ENCODE data around the gene EEFSEC.

EEFSEC gene

GRCh38 chr3:128442949-128443348 is 289.7 kb downstream of the EEFSEC start:
- H3K27ac ChIP-seq (ENCODE audit: low read depth, low read length): no peak overlapping the region
- H3K4me1 ChIP-seq (ENCODE audit: insufficient read depth, low read length): no peaks in the 10 kb centered on the region
- no peaks in the 10 kb centered on the region for H3K27me3 ChIP-seq (ENCODE audit: control insufficient read depth in 1 of 2, insufficient read depth in 2 of 2, low read length in 2 of 2)
- H3K9me3 ChIP-seq (ENCODE audit: low read length): no peaks in the 10 kb centered on the region
- H3K4me3 ChIP-seq (ENCODE audit: low read depth in 1 of 2, low read length in 2 of 2): no peak overlapping the region
- H3K36me3 ChIP-seq (ENCODE audit: insufficient read depth, low read length): no peaks in the 10 kb centered on the region
- no peak overlapping the region for H3K9ac ChIP-seq (ENCODE audit: low read length)

GRCh38 chr3:128443771-128444170 is 290.5 kb downstream of the EEFSEC start:
- Histone ChIP-seq H3K27ac (ENCODE audit: low read depth, low read length) (no peak overlapping the region), H3K27me3 (ENCODE audit: control insufficient read depth in 1 of 2, insufficient read depth in 2 of 2, low read length in 2 of 2) (no peaks in the 10 kb centered on the region), H3K4me3 (ENCODE audit: low read depth in 1 of 2, low read length in 2 of 2) (no peak overlapping the region), H3K9me3 (ENCODE audit: low read length) (no peaks in the 10 kb centered on the region), H3K9ac (ENCODE audit: low read length) (no peak overlapping the region), H3K4me1 (ENCODE audit: insufficient read depth, low read length) (no peaks in the 10 kb centered on the region), H3K36me3 (ENCODE audit: insufficient read depth, low read length) (no peaks in the 10 kb centered on the region)

GRCh38 chr3:128445357-128445756 is 292.1 kb downstream of the EEFSEC start:
- H3K27ac ChIP-seq (ENCODE audit: low read depth, low read length): no peak overlapping the region
- no peaks in the 10 kb centered on the region for H3K36me3 ChIP-seq (ENCODE audit: insufficient read depth, low read length)
- no peaks in the 10 kb centered on the region for H3K9me3 ChIP-seq (ENCODE audit: low read length)

GRCh38 chr3:128446821-128447220 is 293.5 kb downstream of the EEFSEC start:
- no peaks in the 10 kb centered on the region for H3K4me1 ChIP-seq (ENCODE audit: insufficient read depth, low read length)
- no peak overlapping the region for H3K4me3 ChIP-seq (ENCODE audit: low read depth in 1 of 2, low read length in 2 of 2)
- H3K36me3 ChIP-seq (ENCODE audit: insufficient read depth, low read length): no peaks in the 10 kb centered on the region
- no peaks in the 10 kb centered on the region for H3K9me3 ChIP-seq (ENCODE audit: low read length)
- H3K27me3 ChIP-seq (ENCODE audit: control insufficient read depth in 1 of 2, insufficient read depth in 2 of 2, low read length in 2 of 2): no peaks in the 10 kb centered on the region
- H3K27ac ChIP-seq (ENCODE audit: low read depth, low read length): no peak overlapping the region
- H3K9ac ChIP-seq (ENCODE audit: low read length): no peak overlapping the region

More at GRCh38 chr3:128445357-128445756, 292.1 kb downstream of the EEFSEC start:
- Histone ChIP-seq H3K27me3 (ENCODE audit: control insufficient read depth in 1 of 2, insufficient read depth in 2 of 2, low read length in 2 of 2) (no peaks in the 10 kb centered on the region), H3K4me1 (ENCODE audit: insufficient read depth, low read length) (no peaks in the 10 kb centered on the region), H3K4me3 (ENCODE audit: low read depth in 1 of 2, low read length in 2 of 2) (no peak overlapping the region), H3K9ac (ENCODE audit: low read length) (no peak overlapping the region)

- Histone ChIP-seq H3K36me3 (ENCODE audit: insufficient read depth, low read length) (no peaks in the 10 kb centered on the region), H3K27me3 (ENCODE audit: control insufficient read depth in 1 of 2, insufficient read depth in 2 of 2, low read length in 2 of 2) (peaks cover 0 to 5% of the 10 kb centered on the region in 2 donors)
These were observed 294.3 kb downstream of the EEFSEC start for GRCh38 chr3:128447561-128448013.

GRCh38 chr3:128448491-128448890 is 295.2 kb downstream of the EEFSEC start:
- Histone ChIP-seq H3K27ac (ENCODE audit: low read depth, low read length) (no peak overlapping the region), H3K36me3 (ENCODE audit: insufficient read depth, low read length) (no peaks in the 10 kb centered on the region), H3K9ac (ENCODE audit: low read length) (no peak overlapping the region), H3K27me3 (ENCODE audit: control insufficient read depth in 1 of 2, insufficient read depth in 2 of 2, low read length in 2 of 2) (peaks cover 0 to 13% of the 10 kb centered on the region in 2 donors), H3K9me3 (ENCODE audit: low read length) (no peaks in the 10 kb centered on the region), H3K4me1 (ENCODE audit: insufficient read depth, low read length) (no peaks in the 10 kb centered on the region), H3K4me3 (ENCODE audit: low read depth in 1 of 2, low read length in 2 of 2) (no peak overlapping the region)

More at GRCh38 chr3:128447561-128448013, 294.3 kb downstream of the EEFSEC start:
- H3K9ac ChIP-seq (ENCODE audit: low read length): no peak overlapping the region
- no peaks in the 10 kb centered on the region for H3K9me3 ChIP-seq (ENCODE audit: low read length)
- H3K4me1 ChIP-seq (ENCODE audit: insufficient read depth, low read length): no peaks in the 10 kb centered on the region
- H3K4me3 ChIP-seq (ENCODE audit: low read depth in 1 of 2, low read length in 2 of 2): no peak overlapping the region
- H3K27ac ChIP-seq (ENCODE audit: low read depth, low read length): no peak overlapping the region

- no peaks in the 10 kb centered on the region for H3K36me3 ChIP-seq (ENCODE audit: insufficient read depth, low read length)
- H3K9me3 ChIP-seq (ENCODE audit: low read length): no peaks in the 10 kb centered on the region
These were observed 295.9 kb downstream of the EEFSEC start for GRCh38 chr3:128449111-128449638.

GRCh38 chr3:128452120-128452519 is 298.8 kb downstream of the EEFSEC start:
- Histone ChIP-seq H3K4me3 (ENCODE audit: low read depth in 1 of 2, low read length in 2 of 2) (no peak overlapping the region), H3K27ac (ENCODE audit: low read depth, low read length) (no peak overlapping the region), H3K9me3 (ENCODE audit: low read length) (no peaks in the 10 kb centered on the region), H3K4me1 (ENCODE audit: insufficient read depth, low read length) (no peaks in the 10 kb centered on the region), H3K9ac (ENCODE audit: low read length) (no peak overlapping the region), H3K36me3 (ENCODE audit: insufficient read depth, low read length) (no peaks in the 10 kb centered on the region), H3K27me3 (ENCODE audit: control insufficient read depth in 1 of 2, insufficient read depth in 2 of 2, low read length in 2 of 2) (peaks cover 0 to 23% of the 10 kb centered on the region in 2 donors)

More at GRCh38 chr3:128449111-128449638, 295.9 kb downstream of the EEFSEC start:
- Histone ChIP-seq H3K4me3 (ENCODE audit: low read depth in 1 of 2, low read length in 2 of 2) (no peak overlapping the region), H3K9ac (ENCODE audit: low read length) (no peak overlapping the region), H3K27ac (ENCODE audit: low read depth, low read length) (no peak overlapping the region), H3K4me1 (ENCODE audit: insufficient read depth, low read length) (no peaks in the 10 kb centered on the region), H3K27me3 (ENCODE audit: control insufficient read depth in 1 of 2, insufficient read depth in 2 of 2, low read length in 2 of 2) (peaks cover 0 to 13% of the 10 kb centered on the region in 2 donors)

GRCh38 chr3:128452678-128453275 is 299.5 kb downstream of the EEFSEC start:
- no peak overlapping the region for H3K27ac ChIP-seq (ENCODE audit: low read depth, low read length)
- no peak overlapping the region for H3K9ac ChIP-seq (ENCODE audit: low read length)
- no peaks in the 10 kb centered on the region for H3K36me3 ChIP-seq (ENCODE audit: insufficient read depth, low read length)
- no peaks in the 10 kb centered on the region for H3K4me1 ChIP-seq (ENCODE audit: insufficient read depth, low read length)
- H3K9me3 ChIP-seq (ENCODE audit: low read length): no peaks in the 10 kb centered on the region
- peaks cover 0 to 23% of the 10 kb centered on the region in 2 donors for H3K27me3 ChIP-seq (ENCODE audit: control insufficient read depth in 1 of 2, insufficient read depth in 2 of 2, low read length in 2 of 2)
- no peak overlapping the region for H3K4me3 ChIP-seq (ENCODE audit: low read depth in 1 of 2, low read length in 2 of 2)

- no peak overlapping the region for H3K27ac ChIP-seq (ENCODE audit: low read depth, low read length)
- peaks cover 0 to 23% of the 10 kb centered on the region in 2 donors for H3K27me3 ChIP-seq (ENCODE audit: control insufficient read depth in 1 of 2, insufficient read depth in 2 of 2, low read length in 2 of 2)
- no peak overlapping the region for H3K9ac ChIP-seq (ENCODE audit: low read length)
- H3K9me3 ChIP-seq (ENCODE audit: low read length): no peaks in the 10 kb centered on the region
- H3K4me3 ChIP-seq (ENCODE audit: low read depth in 1 of 2, low read length in 2 of 2): no peak overlapping the region
- no peaks in the 10 kb centered on the region for H3K36me3 ChIP-seq (ENCODE audit: insufficient read depth, low read length)
- H3K4me1 ChIP-seq (ENCODE audit: insufficient read depth, low read length): no peaks in the 10 kb centered on the region
These were observed 300.4 kb downstream of the EEFSEC start for GRCh38 chr3:128453501-128454309.

GRCh38 chr3:128454310-128454618 is 301.0 kb downstream of the EEFSEC start:
- Histone ChIP-seq H3K9ac (ENCODE audit: low read length) (no peak overlapping the region), H3K36me3 (ENCODE audit: insufficient read depth, low read length) (no peaks in the 10 kb centered on the region), H3K4me3 (ENCODE audit: low read depth in 1 of 2, low read length in 2 of 2) (no peak overlapping the region), H3K27me3 (ENCODE audit: control insufficient read depth in 1 of 2, insufficient read depth in 2 of 2, low read length in 2 of 2) (peaks cover 0 to 23% of the 10 kb centered on the region in 2 donors), H3K4me1 (ENCODE audit: insufficient read depth, low read length) (no peaks in the 10 kb centered on the region), H3K27ac (ENCODE audit: low read depth, low read length) (no peak overlapping the region), H3K9me3 (ENCODE audit: low read length) (no peaks in the 10 kb centered on the region)

Measured in muscle layer of colon (tissue), 2 donors.